ENCODE data around the gene PCDH15. TPM values are rescaled to one million over a fixed set of nuclear protein-coding genes. Genes with fewer than 3 reads are reported as not detected.

The PCDH15 gene
- total RNA-seq, 2 donors from 2014 or later: 0.19 to 0.51 TPM

DNA sequence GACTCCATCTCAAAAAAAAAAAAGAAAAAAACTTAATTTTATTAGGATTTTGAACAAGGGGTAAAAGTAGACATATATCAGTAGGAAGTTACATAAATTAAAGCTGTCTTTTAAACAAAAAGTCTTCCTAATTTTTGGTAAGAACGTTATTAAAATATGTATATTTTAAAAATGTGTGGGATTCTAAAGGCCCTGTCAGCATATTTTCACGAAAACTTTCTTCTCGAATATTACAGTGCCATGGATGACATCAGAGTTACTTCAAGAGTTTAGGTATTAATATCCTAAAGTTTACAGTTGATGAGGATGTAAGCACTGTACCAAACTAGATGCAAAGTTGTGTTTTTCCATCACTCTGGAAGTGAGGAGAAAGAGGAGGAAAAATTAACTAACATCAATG, 820.8 kb downstream of the PCDH15 start:
- H3K27me3 ChIP-seq: no peaks in the 10 kb centered on the region
- no peak for TF ChIP-seq CTCF (IDR thresholded peaks at IDR 0.05)
- no peaks in the 10 kb centered on the region for H3K36me3 ChIP-seq
- DNase-seq (ENCODE audit: low spot score): no peak
- no peaks in the 10 kb centered on the region for H3K9me3 ChIP-seq
- H3K4me3 ChIP-seq: no peak overlapping the region
- H3K4me1 ChIP-seq: no peaks in the 10 kb centered on the region
- no peak overlapping the region for H3K27ac ChIP-seq

GRCh38 chr10:53978301-53978700, 822.7 kb downstream of the PCDH15 start:
- Histone ChIP-seq H3K4me3 (no peak overlapping the region), H3K36me3 (no peaks in the 10 kb centered on the region), H3K27me3 (no peaks in the 10 kb centered on the region), H3K4me1 (no peaks in the 10 kb centered on the region), H3K27ac (no peak overlapping the region), H3K9me3 (no peaks in the 10 kb centered on the region)
- DNase-seq (ENCODE audit: low spot score): no peak
- TF ChIP-seq CTCF (IDR thresholded peaks at IDR 0.05): no peak

- Histone ChIP-seq H3K36me3 (no peaks in the 10 kb centered on the region), H3K4me1 (no peaks in the 10 kb centered on the region), H3K27ac (no peak overlapping the region), H3K4me3 (no peak overlapping the region), H3K27me3 (no peaks in the 10 kb centered on the region), H3K9me3 (no peaks in the 10 kb centered on the region)
- no peak for DNase-seq (ENCODE audit: low spot score)
- no peak for TF ChIP-seq CTCF (IDR thresholded peaks at IDR 0.05)
Observed at GRCh38 chr10:53977267-53977666, 823.8 kb downstream of the PCDH15 start.

- no peaks in the 10 kb centered on the region for H3K36me3 ChIP-seq
- H3K4me1 ChIP-seq: no peaks in the 10 kb centered on the region
- DNase-seq (ENCODE audit: low spot score): no peak
- no peak for TF ChIP-seq CTCF (IDR thresholded peaks at IDR 0.05)
- no peaks in the 10 kb centered on the region for H3K27me3 ChIP-seq
- no peaks in the 10 kb centered on the region for H3K9me3 ChIP-seq
- no peak overlapping the region for H3K27ac ChIP-seq
- H3K4me3 ChIP-seq: no peak overlapping the region
Observed at GRCh38 chr10:53957401-53957800, 843.6 kb downstream of the PCDH15 start.

DNA sequence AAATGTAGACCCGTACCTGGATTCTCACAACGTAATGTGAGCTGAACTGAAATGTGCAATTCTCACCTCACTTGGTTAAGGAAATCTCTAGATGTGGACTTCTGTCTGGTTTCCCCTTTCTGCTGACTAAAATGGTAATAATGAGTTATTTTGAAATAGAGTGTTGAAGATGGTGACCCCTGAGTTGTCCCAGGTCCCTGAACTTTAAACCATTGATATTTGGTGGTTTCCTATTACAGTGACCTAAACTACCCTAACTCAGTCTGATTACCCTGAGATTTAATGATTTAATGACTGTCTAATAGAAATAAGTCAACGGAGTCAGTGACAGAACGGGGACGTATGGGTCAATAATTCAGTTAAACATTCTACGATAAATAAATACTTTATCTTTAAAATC, 845.9 kb downstream of the PCDH15 start:
- Histone ChIP-seq H3K27ac (no peak overlapping the region), H3K36me3 (no peaks in the 10 kb centered on the region), H3K4me3 (no peak overlapping the region), H3K27me3 (no peaks in the 10 kb centered on the region), H3K9me3 (no peaks in the 10 kb centered on the region), H3K4me1 (no peaks in the 10 kb centered on the region)
- TF ChIP-seq CTCF (IDR thresholded peaks at IDR 0.05): no peak
- DNase-seq (ENCODE audit: low spot score): no peak
